Karpas-422 (cell line): ENCODE measurements around the gene ERF. TPM values are rescaled to one million over a fixed set of nuclear protein-coding genes. Genes with fewer than 3 reads are reported as not detected.

ENCODE experiments used
- DNase-seq: peaks from one replicate; pipeline ENCODE4 v3.0.0-alpha.2; 2015
- H2AFZ ChIP-seq: fragments of 200-600 bp; sonication (generic); 2 replicates; pipeline ENCODE4 v1.6.1; 2014; ENCODE audit warnings: antibody characterized with exemption, low read length, mixed read lengths
- H3K27ac ChIP-seq: fragments of 200-600 bp; sonication (generic); 2 replicates; pipeline ENCODE4 v1.5.1; 2014; ENCODE audit warnings: mild to moderate bottlenecking, low read length, moderate library complexity
- H3K27me3 ChIP-seq: fragments of 200-600 bp; sonication (generic); 2 replicates; pipeline ENCODE4 v1.6.1; 2014; ENCODE audit warnings: low read length, mixed read lengths
- H3K36me3 ChIP-seq: fragments of 200-600 bp; sonication (generic); 2 replicates; pipeline ENCODE4 v1.6.1; 2014; ENCODE audit warnings: low read length, mixed read lengths; ENCODE audit not compliant: insufficient read depth
- H3K4me1 ChIP-seq: fragments of 200-600 bp; sonication (generic); 2 replicates; pipeline ENCODE4 v1.6.1; 2014; ENCODE audit warnings: mild to moderate bottlenecking, low read length, mixed read lengths
- H3K4me2 ChIP-seq: fragments of 200-600 bp; sonication (generic); 2 replicates; pipeline ENCODE4 v1.6.1; 2014; ENCODE audit warnings: low read length, low read depth, mild to moderate bottlenecking; ENCODE audit not compliant: poor library complexity, severe bottlenecking
- H3K4me3 ChIP-seq: fragments of 200-600 bp; sonication (generic); 2 replicates; pipeline ENCODE4 v1.5.1; 2014; ENCODE audit warnings: mild to moderate bottlenecking, antibody characterized with exemption, low read length, mixed read lengths
- H3K79me2 ChIP-seq: fragments of 200-600 bp; sonication (generic); 2 replicates; pipeline ENCODE4 v1.6.1; 2014; ENCODE audit warnings: mild to moderate bottlenecking, low read length, mixed read lengths
- H3K9ac ChIP-seq: fragments of 200-600 bp; sonication (generic); 2 replicates; pipeline ENCODE4 v1.6.0; 2014; ENCODE audit warnings: low read length
- H3K9me2 ChIP-seq: fragments of 200-600 bp; sonication (generic), shearing (Covaris generic); replicated peaks from 2 replicates; pipeline ENCODE4 v1.6.0; 2014; ENCODE audit warnings: mild to moderate bottlenecking, low read length, moderate library complexity; ENCODE audit not compliant: insufficient read depth
- H3K9me3 ChIP-seq: fragments of 300-700, 200-600 bp; sonication (generic); 2 replicates; pipeline ENCODE4 v1.6.1; 2014; ENCODE audit warnings: low read length, mixed read lengths
- H4K20me1 ChIP-seq: fragments of 200-600 bp; sonication (generic); 2 replicates; pipeline ENCODE4 v1.6.1; 2014; ENCODE audit warnings: mild to moderate bottlenecking, antibody characterized with exemption, low read length, low read depth; ENCODE audit not compliant: insufficient read depth
- total RNA-seq: library from RNA; depleted of rRNA; stranded (reverse); fragments of >200 nt; shearing (Covaris generic); gene quantifications from 2 replicates; pipeline ENCODE4 v1.2.3, GENCODE V29; 2014; ENCODE audit warnings: low replicate concordance

The ERF gene
- total RNA-seq, 1 experiment from 2014 or later, result 36.4 TPM

DNA sequence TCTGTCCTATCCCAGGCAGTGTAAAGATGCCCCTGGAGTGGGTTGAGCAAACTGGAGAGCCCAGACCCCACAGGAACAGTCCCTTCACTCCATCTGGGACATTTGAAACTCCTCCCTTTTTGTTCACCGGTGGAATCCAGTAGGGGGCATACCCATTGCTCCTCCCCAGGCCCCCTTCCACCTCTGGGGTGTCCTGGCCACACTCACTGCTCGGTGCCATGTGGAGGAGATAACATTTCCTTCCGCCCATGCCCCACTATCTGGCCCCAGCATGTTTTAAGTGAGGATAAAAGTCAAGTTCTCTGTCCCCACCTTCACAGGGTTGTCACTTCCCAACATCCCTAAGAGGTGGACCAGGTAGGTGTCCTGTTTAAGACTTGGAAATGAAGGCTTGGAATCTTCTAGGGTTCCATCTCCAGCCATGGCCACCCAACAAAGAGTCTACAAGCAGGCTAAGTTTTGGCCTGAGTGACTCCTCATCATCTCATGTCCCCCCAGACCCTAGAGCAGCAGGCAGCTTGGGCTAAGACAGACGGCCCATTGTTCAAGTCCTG, 25.6 kb downstream of the ERF start:
- H4K20me1 ChIP-seq, result peaks cover 6% of the 10 kb centered on the region; the same call in 1 of the 2 replicates
- peaks cover 3% of the 10 kb centered on the region; the same call in 1 of the 2 replicates for H3K79me2 ChIP-seq
- no peaks in the 10 kb centered on the region for H3K9me2 ChIP-seq
- no peak overlapping the region for H2AFZ ChIP-seq
- H3K9ac ChIP-seq, result no peak overlapping the region
- peaks cover 10% of the 10 kb centered on the region for H3K36me3 ChIP-seq
- no peak overlapping the region for H3K27ac ChIP-seq
- H3K9me3 ChIP-seq, result no peaks in the 10 kb centered on the region
- H3K4me2 ChIP-seq, result no peak overlapping the region
- no peak for DNase-seq
- no peak overlapping the region for H3K4me3 ChIP-seq
- no peaks in the 10 kb centered on the region for H3K27me3 ChIP-seq
- H3K4me1 ChIP-seq, result no peaks in the 10 kb centered on the region

DNA sequence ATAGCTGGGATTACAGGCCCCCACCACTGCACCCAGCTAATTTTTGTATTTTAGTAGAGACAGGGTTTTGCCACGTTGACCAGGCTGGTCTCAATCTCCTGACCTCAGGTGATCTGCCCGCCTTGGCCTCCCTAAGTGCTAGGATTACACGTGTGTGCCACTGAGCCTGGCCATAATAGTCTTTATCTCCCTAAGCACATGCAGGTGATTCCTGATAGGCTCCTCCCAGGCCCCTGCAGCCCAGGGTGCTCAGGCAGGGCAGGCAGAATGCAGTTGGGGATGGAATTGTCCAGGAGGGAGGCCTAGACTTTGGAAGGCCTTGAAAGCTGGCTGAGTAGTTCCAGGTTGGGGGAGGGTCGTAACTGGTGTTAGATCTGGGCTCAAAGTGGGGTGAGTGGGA, 26.3 kb downstream of the ERF start:
- Histone ChIP-seq H2AFZ (no peak overlapping the region), H3K4me1 (no peaks in the 10 kb centered on the region), H3K9ac (no peak overlapping the region), H3K27ac (no peak overlapping the region), H3K4me2 (no peak overlapping the region), H3K4me3 (no peak overlapping the region), H3K27me3 (no peaks in the 10 kb centered on the region), H3K79me2 (peaks cover 6% of the 10 kb centered on the region; the same call in 1 of the 2 replicates), H3K9me3 (no peaks in the 10 kb centered on the region), H3K9me2 (no peaks in the 10 kb centered on the region), H4K20me1 (peaks cover 2% of the 10 kb centered on the region; the same call in 1 of the 2 replicates), H3K36me3 (peaks cover 10% of the 10 kb centered on the region; the same call in 1 of the 2 replicates)
- DNase-seq, result no peak

- no peak overlapping the region for H2AFZ ChIP-seq
- no peaks in the 10 kb centered on the region for H3K27me3 ChIP-seq
- H3K79me2 ChIP-seq, result peaks cover 15% of the 10 kb centered on the region
- H3K4me2 ChIP-seq, result no peak overlapping the region
- H3K4me3 ChIP-seq, result no peak overlapping the region
- no peaks in the 10 kb centered on the region for H3K4me1 ChIP-seq
- no peaks in the 10 kb centered on the region for H3K9me3 ChIP-seq
- no peaks in the 10 kb centered on the region for H3K9me2 ChIP-seq
- no peak overlapping the region for H3K27ac ChIP-seq
- no peaks in the 10 kb centered on the region; the same call in 1 of the 2 replicates for H4K20me1 ChIP-seq
- peaks cover 2% of the 10 kb centered on the region; the same call in 1 of the 2 replicates for H3K36me3 ChIP-seq
- H3K9ac ChIP-seq, result no peak overlapping the region
- no peak for DNase-seq
These were observed 28.0 kb downstream of the ERF start for GRCh38 chr19:42226886-42227285.

GRCh38 chr19:42225718-42226292, 29.1 kb downstream of the ERF start:
- Histone ChIP-seq H3K27ac (no peak overlapping the region), H3K27me3 (no peaks in the 10 kb centered on the region), H3K9me2 (no peaks in the 10 kb centered on the region), H3K4me3 (no peak overlapping the region), H2AFZ (no peak overlapping the region), H3K4me2 (no peak overlapping the region), H3K9ac (no peak overlapping the region), H4K20me1 (peaks cover 4% of the 10 kb centered on the region; the same call in 1 of the 2 replicates), H3K36me3 (no peaks in the 10 kb centered on the region; the same call in 1 of the 2 replicates), H3K79me2 (peaks cover 25% of the 10 kb centered on the region), H3K4me1 (peaks cover 6% of the 10 kb centered on the region), H3K9me3 (no peaks in the 10 kb centered on the region)
- no peak for DNase-seq

GRCh38 chr19:42224940-42225717, 29.8 kb downstream of the ERF start:
- Histone ChIP-seq H3K27me3 (no peaks in the 10 kb centered on the region), H3K36me3 (no peaks in the 10 kb centered on the region; the same call in 1 of the 2 replicates), H2AFZ (no peak overlapping the region), H3K9me3 (no peaks in the 10 kb centered on the region), H3K4me1 (peaks cover 7% of the 10 kb centered on the region), H4K20me1 (peaks cover 8% of the 10 kb centered on the region; the same call in 1 of the 2 replicates), H3K27ac (no peak overlapping the region), H3K4me2 (no peak overlapping the region), H3K9ac (no peak overlapping the region), H3K9me2 (no peaks in the 10 kb centered on the region), H3K4me3 (no peak overlapping the region), H3K79me2 (peaks cover 31% of the 10 kb centered on the region)
- no peak for DNase-seq

GRCh38 chr19:42220751-42221097, 34.2 kb downstream of the ERF start:
- Histone ChIP-seq H3K4me2 (peak overlapping the region; percentile 99), H3K27ac (peak overlapping the region; percentile 15; the same call in 1 of the 2 replicates), H4K20me1 (peaks cover 8% of the 10 kb centered on the region; the same call in 1 of the 2 replicates), H3K9me3 (no peaks in the 10 kb centered on the region), H3K9me2 (no peaks in the 10 kb centered on the region), H3K79me2 (peaks cover 57% of the 10 kb centered on the region), H3K4me1 (peaks cover 31% of the 10 kb centered on the region), H3K4me3 (peak overlapping the region; percentile 78), H3K27me3 (no peaks in the 10 kb centered on the region), H2AFZ (peak overlapping the region; percentile 6; the same call in 1 of the 2 replicates), H3K36me3 (no peaks in the 10 kb centered on the region), H3K9ac (peak overlapping the region; percentile 82)
- no peak for DNase-seq

- Histone ChIP-seq H3K9ac (peak within 1 kb of the TSS; percentile 82), H3K9me3 (no peaks in the 10 kb centered on the region), H3K27me3 (no peaks in the 10 kb centered on the region), H3K4me2 (peak within 1 kb of the TSS; percentile 99), H3K4me3 (peak within 1 kb of the TSS; percentile 78), H4K20me1 (peaks cover 8% of the 10 kb centered on the region; the same call in 1 of the 2 replicates), H3K9me2 (no peaks in the 10 kb centered on the region), H3K27ac (peak within 1 kb of the TSS; percentile 46; the same call in 1 of the 2 replicates), H3K79me2 (peaks cover 64% of the 10 kb centered on the region), H3K4me1 (peaks cover 36% of the 10 kb centered on the region), H3K36me3 (no peaks in the 10 kb centered on the region), H2AFZ (peak within 1 kb of the TSS; percentile 6; the same call in 1 of the 2 replicates)
- peak; percentile 98 for DNase-seq
These were observed 34.8 kb downstream of the ERF start, which contains the start of gene ZNF526 for GRCh38 chr19:42219812-42220750. ZNF526 (plus strand) TSS chr19:42220312; CDS start chr19:42224404, 4,092 bp downstream.
